ENCODE measurements around the gene PPP6R3.

PPP6R3 gene

DNA sequence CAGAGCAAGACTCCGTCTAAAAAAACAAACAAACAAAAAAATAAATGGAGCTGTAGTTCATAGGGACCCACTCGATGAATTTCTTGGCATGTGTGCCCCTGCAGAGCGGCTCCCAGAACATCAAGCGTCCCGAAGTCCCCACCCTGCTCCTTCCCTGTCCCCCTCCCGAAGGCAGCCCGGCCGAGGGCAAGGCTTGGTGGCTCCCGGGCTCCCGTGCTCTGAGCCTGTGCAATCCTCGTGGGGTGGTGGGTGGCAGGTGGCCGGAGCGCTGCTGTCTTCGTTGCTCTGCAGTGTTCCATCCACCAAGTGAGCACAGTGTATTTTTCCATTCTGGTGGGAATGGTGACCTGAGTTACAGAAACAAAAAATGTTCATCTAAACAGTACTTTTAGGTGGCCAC is 190.2 kb downstream of the PPP6R3 start:
- TF ChIP-seq, protein P1, sequence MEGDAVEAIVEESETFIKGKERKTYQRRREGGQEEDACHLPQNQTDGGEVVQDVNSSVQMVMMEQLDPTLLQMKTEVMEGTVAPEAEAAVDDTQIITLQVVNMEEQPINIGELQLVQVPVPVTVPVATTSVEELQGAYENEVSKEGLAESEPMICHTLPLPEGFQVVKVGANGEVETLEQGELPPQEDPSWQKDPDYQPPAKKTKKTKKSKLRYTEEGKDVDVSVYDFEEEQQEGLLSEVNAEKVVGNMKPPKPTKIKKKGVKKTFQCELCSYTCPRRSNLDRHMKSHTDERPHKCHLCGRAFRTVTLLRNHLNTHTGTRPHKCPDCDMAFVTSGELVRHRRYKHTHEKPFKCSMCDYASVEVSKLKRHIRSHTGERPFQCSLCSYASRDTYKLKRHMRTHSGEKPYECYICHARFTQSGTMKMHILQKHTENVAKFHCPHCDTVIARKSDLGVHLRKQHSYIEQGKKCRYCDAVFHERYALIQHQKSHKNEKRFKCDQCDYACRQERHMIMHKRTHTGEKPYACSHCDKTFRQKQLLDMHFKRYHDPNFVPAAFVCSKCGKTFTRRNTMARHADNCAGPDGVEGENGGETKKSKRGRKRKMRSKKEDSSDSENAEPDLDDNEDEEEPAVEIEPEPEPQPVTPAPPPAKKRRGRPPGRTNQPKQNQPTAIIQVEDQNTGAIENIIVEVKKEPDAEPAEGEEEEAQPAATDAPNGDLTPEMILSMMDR (IDR thresholded peaks at IDR 0.05), result no peak

DNA sequence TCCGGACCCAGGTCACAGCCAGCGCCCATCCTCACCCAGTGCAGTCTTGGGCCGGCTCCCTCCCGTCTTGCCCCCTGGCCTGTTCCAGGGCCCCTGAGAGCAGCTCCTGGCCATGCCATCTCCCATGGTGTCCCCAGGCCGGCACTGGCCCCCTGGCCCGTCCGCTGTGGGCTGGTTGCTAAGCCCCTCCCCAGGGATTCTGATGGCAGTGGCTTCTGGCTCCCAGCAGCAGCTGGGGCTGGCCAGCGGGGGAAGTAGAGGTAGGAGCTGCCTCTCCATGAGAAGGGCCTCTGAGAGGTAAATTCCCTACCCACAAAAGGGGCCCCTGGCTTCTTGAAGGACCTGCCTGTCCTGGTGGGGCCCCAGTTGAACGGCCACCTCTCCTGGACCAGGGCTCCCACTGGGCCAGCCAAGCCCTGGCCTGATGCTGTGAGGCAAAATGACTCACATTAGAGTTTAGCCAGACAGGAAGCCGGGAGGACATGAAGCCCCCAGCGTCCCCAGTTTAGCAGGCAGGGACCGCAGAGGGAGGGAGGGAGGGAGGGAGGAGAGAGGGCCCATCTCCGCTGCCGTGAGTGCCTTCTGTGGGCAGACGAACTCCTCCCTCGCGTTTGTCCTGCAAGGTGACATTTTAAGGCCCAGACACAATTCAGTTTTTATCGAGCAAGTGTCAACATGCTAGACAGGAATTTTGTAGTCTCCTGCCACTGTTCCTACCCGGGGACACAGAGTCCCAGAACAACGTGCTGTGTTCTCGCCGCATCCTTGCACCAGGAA is 190.8 kb downstream of the PPP6R3 start:
- TF ChIP-seq, protein P1 (IDR thresholded peaks at IDR 0.05), result no peak

DNA sequence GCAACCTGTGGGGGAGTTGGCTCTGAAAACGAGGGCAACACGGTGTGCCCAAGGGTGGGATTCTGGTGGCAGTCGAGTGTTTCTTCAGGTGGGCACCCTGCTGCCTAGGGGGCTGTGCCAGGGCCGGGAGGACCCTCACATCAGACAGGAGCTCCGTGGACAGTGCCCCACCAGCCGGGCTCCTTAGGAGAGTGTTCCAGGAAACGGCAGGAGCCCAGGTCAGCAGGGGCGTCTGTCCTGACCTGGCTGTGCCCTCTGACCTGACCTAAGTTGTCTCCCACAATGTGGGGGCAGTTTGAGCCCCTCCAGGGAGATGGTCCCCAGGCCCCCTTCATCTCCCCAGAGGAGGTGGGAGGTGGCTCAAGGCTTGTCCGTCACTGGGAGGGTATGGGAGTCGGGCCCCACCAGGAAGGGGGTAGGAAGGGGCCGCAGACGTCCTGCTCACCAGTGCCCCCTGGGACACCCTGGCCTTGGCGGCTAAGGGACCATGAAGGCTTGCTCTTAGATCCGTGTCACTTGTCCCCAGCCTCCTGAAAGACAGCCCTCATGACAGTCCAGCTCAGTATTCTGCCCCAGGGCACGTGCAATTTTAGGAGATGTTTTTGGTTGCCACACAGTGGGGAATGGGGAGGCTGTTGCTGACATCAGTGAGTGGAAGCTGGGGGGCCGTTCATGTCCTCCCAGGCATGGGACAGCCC is 191.6 kb downstream of the PPP6R3 start:
- TF ChIP-seq, protein P1 (IDR thresholded peaks at IDR 0.05), result no peak

DNA sequence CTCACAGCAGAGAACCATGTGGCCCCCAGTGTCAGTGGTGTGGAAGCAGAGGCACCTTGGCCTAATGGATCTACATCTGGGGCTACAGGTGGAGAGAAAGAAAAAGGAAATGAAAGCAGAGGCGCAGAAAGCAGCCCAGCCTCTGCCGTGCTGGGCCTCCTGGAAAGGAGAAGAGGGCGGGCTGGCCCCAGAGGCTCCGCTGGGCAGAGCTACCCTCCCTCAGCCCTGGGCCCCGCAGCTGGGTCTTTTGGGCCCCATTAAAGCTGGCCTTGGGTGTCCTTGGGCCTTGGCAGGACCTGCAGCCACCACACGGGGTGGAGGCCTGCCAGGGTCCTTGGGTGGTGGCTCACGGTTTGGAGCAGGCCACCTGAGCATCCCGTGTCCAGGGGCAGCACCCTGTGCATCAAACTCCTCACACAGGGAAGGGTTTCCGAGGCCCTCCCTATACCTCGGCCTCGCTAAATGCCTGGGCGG is 192.2 kb downstream of the PPP6R3 start:
- TF ChIP-seq, protein P1 (IDR thresholded peaks at IDR 0.05), result no peak

DNA sequence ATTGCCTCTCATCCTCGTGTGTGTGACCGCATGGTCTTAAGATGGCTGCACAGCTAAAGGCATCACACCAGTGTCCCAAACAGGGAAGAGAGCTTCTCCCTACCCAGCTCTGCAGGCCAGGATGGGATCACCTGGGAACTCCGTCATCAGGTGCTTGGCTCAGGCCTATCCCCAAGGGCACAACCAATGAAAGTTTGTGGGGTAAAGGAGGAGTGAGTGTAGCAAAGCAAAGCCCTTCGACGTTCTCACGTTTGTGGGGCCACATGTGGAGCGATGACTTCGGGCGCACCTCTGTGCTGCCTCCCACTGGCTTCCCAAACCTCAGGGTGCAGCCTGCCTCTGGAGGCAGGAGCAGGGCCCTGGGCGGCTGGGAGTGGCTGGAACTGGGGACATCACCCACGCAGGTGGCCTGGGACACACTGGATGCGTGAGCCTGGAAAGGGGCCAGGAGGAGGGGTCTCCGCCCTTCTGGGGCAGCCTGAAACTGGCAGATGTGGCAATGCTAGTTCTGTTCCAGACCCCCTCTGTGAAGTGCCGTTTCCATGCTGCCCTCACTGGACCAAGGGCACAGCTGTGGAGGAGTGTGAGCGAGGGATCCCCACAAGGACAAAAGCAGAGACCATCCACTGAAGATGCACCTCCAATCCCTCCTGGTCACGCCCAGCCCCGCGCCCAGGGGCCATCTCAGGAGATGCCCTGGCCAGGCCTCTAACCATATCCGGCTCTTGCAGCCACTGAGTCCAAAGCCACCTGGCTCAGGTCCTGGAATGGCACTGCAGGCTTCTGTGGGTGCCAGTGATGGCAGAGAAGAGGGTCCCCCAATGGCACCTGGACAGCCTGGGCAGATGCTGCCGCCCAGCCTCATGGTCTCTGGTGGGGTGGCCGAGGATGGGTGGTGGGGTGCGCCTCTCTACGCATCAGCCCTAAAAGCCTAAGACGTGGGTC is 193.2 kb downstream of the PPP6R3 start:
- TF ChIP-seq, protein P1 (IDR thresholded peaks at IDR 0.05), result no peak

DNA sequence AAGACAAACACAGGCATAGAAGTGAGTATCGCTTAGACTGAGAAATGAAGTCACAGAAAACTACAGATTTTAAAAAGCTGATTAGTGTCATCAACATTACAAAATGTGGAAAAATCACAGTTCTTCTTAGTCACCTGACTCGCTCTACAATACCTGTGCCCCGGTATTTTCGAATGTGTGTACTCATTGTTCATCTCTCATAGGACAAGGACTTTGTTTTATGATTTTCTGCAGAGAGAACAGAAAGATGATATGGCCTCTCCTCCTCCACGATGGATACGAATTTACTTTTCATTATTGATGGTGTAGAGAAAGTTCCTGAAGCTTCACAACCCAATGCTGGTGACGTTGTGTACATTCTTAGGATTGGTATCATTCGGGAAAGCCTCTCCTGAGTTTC is 194.4 kb downstream of the PPP6R3 start:
- TF ChIP-seq, protein P1 (IDR thresholded peaks at IDR 0.05), result no peak

DNA sequence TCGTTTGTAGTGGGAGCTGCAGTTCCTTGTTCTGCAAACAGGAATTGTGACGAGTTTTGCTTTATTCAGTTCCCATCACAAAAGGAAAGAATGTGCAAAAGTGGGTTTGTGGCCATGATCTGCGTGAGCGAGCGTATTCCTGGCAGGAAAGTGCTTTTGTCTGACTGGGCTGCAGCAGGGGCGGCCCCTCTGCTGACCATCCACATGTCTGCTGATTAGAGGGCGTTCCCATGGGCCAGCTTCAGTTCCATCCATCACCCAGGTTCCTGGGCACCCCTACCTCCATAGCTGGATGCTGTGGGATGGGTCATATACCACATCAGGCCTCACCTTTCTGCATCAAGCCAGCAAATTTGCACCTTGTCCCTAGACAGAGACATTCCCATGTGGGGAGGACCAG is 194.9 kb downstream of the PPP6R3 start:
- TF ChIP-seq, protein P1 (IDR thresholded peaks at IDR 0.05), result no peak
